Upper lobe of right lung (tissue), 1 donor: ENCODE results near the gene ZNF789. TPM values are rescaled to one million over a fixed set of nuclear protein-coding genes. Genes with fewer than 3 reads are reported as not detected.
"Not testable (repeated sequence)": the region's sequence is repeated elsewhere in the genome, so short reads cannot be mapped to it uniquely, and the experiment has no call there.

Experiments
- ATAC-seq: fragments of 200-7000 bp; cut with Tn5 transposase; one replicate; pipeline ENCODE4 v1.9.1; 2020; ENCODE audit warnings: mild to moderate bottlenecking, moderate library complexity
- DNase-seq: peaks from one replicate; pipeline ENCODE4 v3.0.0-alpha.2; 2020
- H3K27ac ChIP-seq: fragments of 200-600 bp; one replicate; pipeline ENCODE4 v1.8.0; 2022
- H3K27me3 ChIP-seq: fragments of 200-600 bp; one replicate; pipeline ENCODE4 v1.8.0; 2022; ENCODE audit warnings: mild to moderate bottlenecking
- H3K36me3 ChIP-seq: fragments of 200-600 bp; one replicate; pipeline ENCODE4 v1.8.0; 2022
- H3K4me1 ChIP-seq: fragments of 200-600 bp; one replicate; pipeline ENCODE4 v1.8.0; 2022
- H3K4me3 ChIP-seq: fragments of 200-600 bp; one replicate; pipeline ENCODE4 v1.8.0; 2022; ENCODE audit warnings: mild to moderate bottlenecking
- H3K9me3 ChIP-seq: fragments of 200-600 bp; one replicate; pipeline ENCODE4 v1.8.0; 2022
- intact Hi-C: fragments of 100-400 bp; cut with DNase I; formaldehyde crosslinking; loops from one replicate; pipeline ENCODE4 v1.11.0; 2022
- long read RNA-seq: library from polyadenylated mRNA; unstranded; transcript quantifications from one replicate; pipeline ENCODE4 v2.0.0, GENCODE V29; 2021
- total RNA-seq: library from RNA; stranded (reverse); fragmentation: NEBNext Ultra II Directional; extraction: Animal tissue kit (Norgen Biotek cat#: 25700); gene quantifications from one replicate; pipeline ENCODE4 v1.2.1, GENCODE V29; 2021
- TF ChIP-seq, protein P1 (sequence below): fragments of 200-600 bp; IDR thresholded peaks from one replicate; pipeline ENCODE4 v1.8.0; 2022; ENCODE audit warnings: antibody characterized with exemption
- donor health status: DM: no; HTN: yes; CAD: no; lungs with severe emphysema.

Gene ZNF789
- 9.6 TPM for total RNA-seq
- long read RNA-seq, partial matches to known transcripts, result 0 of 14 reads
- long read RNA-seq, other reads (novel, unspliced or antisense), result 13 of 14 reads

DNA sequence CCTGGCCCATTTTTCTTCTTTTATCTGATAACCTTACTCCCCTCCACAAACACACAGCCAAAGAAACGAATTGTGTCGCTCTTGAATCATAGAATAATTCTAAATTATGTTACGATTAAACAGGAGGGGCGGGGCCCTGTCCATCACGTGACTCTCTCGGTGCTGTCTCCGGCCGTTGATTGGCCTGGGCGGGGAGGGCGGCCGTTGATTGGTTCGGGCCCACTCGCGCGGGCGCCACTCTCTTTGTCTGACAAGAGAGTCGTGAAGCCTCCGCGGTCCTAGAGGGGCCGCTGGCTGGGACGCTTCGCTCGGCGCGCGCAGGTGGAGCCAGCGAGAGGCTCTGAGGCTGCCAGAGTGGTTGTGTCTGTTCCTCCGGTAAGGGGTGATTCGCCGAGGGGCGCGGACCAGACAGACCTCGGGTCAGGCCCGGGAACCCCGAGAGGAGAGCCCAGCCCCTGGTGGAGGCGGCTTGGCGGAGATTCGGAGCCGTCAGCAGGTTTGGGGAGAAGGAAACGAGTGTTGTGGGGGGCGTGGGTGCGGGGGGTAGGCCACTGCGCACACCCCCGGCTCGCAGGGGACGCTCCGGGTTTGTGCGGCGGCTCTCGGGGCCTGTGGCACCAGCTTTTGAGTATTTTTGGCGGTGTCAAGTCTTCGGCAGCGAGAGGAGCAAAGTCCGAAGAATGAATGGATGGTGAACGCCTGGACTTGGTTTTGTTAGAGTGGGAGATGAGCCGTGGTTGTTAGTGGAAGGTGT, at the start of gene ZNF789:
ZNF789 (plus strand) TSS at position 330 of the 754 bp plus-strand sequence. CDS start 3,567 bp downstream, outside the sequence.
- no peaks in the 10 kb centered on the region for H3K9me3 ChIP-seq
- intact Hi-C loops, result no loop called here
- peak within 1 kb of the TSS; percentile 74 for H3K4me3 ChIP-seq
- peak within 1 kb of the TSS; percentile 84 for H3K27ac ChIP-seq
- H3K4me1 ChIP-seq, result peaks cover 15% of the 10 kb centered on the region
- TF ChIP-seq, protein P1, sequence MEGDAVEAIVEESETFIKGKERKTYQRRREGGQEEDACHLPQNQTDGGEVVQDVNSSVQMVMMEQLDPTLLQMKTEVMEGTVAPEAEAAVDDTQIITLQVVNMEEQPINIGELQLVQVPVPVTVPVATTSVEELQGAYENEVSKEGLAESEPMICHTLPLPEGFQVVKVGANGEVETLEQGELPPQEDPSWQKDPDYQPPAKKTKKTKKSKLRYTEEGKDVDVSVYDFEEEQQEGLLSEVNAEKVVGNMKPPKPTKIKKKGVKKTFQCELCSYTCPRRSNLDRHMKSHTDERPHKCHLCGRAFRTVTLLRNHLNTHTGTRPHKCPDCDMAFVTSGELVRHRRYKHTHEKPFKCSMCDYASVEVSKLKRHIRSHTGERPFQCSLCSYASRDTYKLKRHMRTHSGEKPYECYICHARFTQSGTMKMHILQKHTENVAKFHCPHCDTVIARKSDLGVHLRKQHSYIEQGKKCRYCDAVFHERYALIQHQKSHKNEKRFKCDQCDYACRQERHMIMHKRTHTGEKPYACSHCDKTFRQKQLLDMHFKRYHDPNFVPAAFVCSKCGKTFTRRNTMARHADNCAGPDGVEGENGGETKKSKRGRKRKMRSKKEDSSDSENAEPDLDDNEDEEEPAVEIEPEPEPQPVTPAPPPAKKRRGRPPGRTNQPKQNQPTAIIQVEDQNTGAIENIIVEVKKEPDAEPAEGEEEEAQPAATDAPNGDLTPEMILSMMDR, result no peak
- H3K27me3 ChIP-seq, result no peaks in the 10 kb centered on the region
- DNase-seq (peak; percentile 99), ATAC-seq (peak; percentile 99)
- no peaks in the 10 kb centered on the region for H3K36me3 ChIP-seq

DNA sequence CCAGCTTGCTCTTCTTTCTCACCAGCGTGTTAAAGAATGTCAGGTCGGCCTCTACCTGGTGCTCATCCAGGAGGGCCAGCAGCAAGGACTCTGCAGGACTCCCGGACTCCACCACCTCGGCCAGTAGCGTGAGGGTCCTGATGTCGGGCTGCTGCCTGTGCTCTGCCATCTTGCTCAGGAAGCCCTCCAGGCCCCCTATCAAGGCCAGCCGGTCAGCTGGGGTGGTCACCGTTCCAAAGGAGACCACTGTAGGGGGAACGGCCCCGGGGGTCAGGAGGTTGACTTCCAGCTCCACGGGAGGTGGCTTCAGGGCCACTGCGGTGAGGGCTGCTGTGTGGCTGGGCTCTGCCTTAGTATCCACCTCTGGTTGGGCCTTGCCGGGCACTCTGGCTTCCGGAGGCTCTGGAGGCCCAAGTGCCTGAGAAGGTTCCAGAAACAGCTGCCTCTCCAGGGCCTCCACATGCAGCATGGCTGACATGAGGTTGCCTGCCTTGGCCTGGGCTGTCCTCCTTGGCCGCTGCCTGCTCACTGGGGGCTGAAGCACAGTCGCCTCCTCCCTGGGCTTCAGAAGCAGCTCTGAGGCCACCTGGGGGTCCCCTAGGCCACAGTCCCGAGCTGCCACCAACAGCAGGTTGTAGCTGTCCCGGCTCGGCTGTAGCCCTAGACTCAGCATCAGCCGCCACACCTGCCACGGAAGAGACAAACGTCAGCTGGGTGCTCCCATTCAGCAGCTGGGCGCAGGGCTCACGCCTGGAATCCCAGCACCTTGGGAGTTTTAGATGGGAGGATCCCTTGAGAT, 47.6 kb upstream of the ZNF789 start:
- ATAC-seq (peak; percentile 14), DNase-seq (no peak)
- TF ChIP-seq, protein P1, result no peak
- no peak overlapping the region for H3K27ac ChIP-seq
- H3K4me1 ChIP-seq, result no peaks in the 10 kb centered on the region
- intact Hi-C loops, result no loop called here
- H3K9me3 ChIP-seq, result no peaks in the 10 kb centered on the region
- peaks cover 67% of the 10 kb centered on the region for H3K36me3 ChIP-seq
- H3K27me3 ChIP-seq, result no peaks in the 10 kb centered on the region
- no peak overlapping the region for H3K4me3 ChIP-seq

DNA sequence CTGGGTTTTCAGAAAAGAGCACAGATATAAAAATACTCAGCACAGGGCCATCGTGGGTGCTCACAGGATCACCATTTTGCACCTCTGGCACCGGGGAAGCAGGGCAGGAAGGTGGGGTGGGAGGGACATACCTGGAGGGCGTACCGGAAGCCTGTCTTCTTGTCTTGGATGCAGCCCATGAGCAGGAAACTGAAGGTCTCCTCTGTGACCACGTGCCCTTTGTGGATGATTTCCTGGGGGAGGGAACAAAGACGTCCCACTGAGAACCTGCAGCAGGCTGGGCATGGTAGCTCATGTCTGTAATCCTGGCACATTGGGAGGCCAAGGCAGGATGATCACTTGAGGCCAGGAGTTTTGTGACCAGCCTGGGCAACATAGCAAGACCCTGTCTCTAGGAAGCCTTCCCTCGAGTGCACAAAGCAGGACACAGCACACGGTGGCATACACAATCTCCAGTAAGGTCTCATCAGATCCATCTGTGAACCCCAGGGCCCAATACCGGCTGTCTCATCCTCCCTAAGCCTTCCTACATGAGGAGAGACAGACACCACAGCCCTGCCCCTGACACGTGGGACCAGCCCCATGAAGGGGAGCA, 43.6 kb upstream of the ZNF789 start:
- H3K36me3 ChIP-seq, result peaks cover 65% of the 10 kb centered on the region
- no peaks in the 10 kb centered on the region for H3K4me1 ChIP-seq
- ATAC-seq (peak; percentile 15), DNase-seq (no peak)
- H3K4me3 ChIP-seq, result no peak overlapping the region
- intact Hi-C loops, result no loop called here
- H3K27ac ChIP-seq, result no peak overlapping the region
- no peaks in the 10 kb centered on the region for H3K27me3 ChIP-seq
- H3K9me3 ChIP-seq, result no peaks in the 10 kb centered on the region
- TF ChIP-seq, protein P1, result no peak

DNA sequence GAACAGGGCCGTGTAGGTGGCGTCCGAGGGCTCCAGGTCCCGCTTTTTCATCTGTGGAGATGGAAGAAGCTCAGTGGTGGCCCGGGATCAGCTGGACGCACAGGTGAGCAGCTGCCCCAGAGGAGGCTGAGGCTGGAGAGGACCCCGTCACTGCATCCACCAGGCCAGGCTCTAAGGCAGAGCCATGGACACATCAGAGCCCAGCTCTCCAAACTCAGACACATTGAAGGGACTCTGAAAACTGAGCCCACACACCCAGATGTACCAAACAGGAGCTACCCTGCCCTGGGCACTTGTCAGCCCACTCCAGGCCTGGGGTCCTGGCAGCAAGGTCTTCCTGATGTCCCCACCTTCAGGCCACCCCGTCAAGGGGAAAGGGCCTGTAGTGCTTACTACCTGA, 42.9 kb upstream of the ZNF789 start:
- no peaks in the 10 kb centered on the region for H3K4me1 ChIP-seq

DNA sequence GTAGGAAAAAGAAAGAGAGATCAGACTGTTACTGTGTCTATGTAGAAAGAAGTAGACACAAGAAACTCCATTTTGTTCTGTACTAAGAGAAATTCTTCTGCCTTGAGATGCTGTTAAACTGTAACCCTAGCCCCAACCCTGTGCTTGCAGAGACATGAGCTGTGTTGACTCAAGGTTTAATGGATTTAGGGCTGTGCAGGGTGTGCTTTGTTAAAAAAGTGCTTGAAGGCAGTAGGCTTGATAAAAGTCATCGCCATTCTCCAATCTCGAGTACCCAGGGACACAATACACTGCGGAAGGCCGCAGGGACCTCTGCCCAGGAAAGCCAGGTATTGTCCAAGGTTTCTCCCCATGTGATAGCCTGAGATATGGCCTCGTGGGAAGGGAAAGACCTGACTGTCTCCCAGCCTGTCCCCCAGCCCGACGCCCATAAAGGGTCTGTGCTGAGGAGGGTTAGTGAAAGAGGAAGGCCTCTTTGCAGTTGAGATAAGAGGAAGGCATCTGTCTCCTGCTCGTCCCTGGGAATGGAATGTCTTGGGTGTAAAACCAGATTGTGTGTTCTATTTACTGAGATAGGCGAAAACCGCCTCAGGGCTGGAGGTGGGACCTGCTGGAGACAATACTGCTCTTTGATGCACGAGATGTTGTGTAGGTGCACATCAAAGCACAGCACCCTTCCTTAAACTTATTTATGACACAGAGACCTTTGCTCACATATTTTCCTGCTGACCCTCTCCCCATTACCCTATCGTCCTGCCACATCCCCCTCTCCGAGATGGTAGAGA, 40.7 kb upstream of the ZNF789 start:
- H3K36me3 ChIP-seq, result peaks cover 61% of the 10 kb centered on the region
- intact Hi-C loops, result not testable (repeated sequence)

More for the DNA sequence above, 42.9 kb upstream of the ZNF789 start:
- Histone ChIP-seq H3K27ac (no peak overlapping the region), H3K9me3 (no peaks in the 10 kb centered on the region), H3K36me3 (peaks cover 65% of the 10 kb centered on the region), H3K4me3 (no peak overlapping the region), H3K27me3 (no peaks in the 10 kb centered on the region)
- intact Hi-C loops, result no loop called here
- TF ChIP-seq, protein P1, result no peak
- DNase-seq (no peak), ATAC-seq (no peak)

More for the DNA sequence above, 40.7 kb upstream of the ZNF789 start:
- not testable (repeated sequence) for H3K4me3 ChIP-seq, H3K9me3 ChIP-seq, ATAC-seq, H3K27ac ChIP-seq, H3K27me3 ChIP-seq, DNase-seq, H3K4me1 ChIP-seq
